H1 (cell line): ENCODE results near the gene DENND2A.

ENCODE experiments used
- ATF3 ChIP-seq: IDR thresholded peaks from 2 replicates; pipeline ENCODE4 v1.6.1; 2011; ENCODE audit warnings: low read depth, mild to moderate bottlenecking, low read length; ENCODE audit not compliant: insufficient read depth
- POLR2AphosphoS5 ChIP-seq: IDR thresholded peaks from 2 replicates; pipeline ENCODE4 v1.6.1; 2011; ENCODE audit warnings: low read depth, low read length

DNA sequence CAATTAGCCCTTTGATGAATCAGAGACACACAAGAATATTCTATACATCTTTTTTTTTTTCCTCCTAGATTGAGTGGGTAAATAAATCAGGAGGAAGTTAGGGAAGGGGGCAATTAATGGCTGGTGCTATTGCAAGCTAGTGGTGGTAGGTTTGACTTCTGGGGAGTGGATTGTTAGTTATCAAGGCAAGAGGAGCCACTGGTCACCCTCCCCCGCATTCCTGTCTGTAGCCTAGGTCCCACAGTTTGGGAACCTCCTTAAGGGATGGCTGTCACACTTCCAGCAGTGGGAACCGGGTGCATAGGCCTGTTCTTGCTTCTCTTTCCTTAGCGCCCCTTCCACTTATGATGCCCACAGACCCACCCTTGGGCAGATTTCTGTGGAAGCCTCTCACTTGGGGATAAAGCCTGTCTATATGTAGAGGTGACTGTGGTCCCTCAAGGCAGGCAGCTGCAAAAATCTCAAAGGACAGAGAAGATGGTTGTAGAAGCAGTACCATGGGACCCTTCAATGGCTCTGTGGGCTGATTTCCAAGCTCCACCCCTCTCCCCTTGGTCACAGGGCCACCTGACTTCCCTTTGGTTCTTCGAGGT lies 29.8 kb upstream of the DENND2A start:
- no peak for TF ChIP-seq ATF3
- no peak for TF ChIP-seq POLR2AphosphoS5
